CD4-positive, alpha-beta T cell (primary cell): ENCODE measurements around the gene CDC45. TPM values are rescaled to one million over a fixed set of nuclear protein-coding genes. Genes with fewer than 3 reads are reported as not detected.

Source experiments
- ATAC-seq: fragments of 200-7000 bp; cut with Tn5 transposase; one replicate; pipeline ENCODE4 v1.10.0; 2022; ENCODE audit warnings: mild to moderate bottlenecking; ENCODE audit not compliant: poor library complexity
- CTCF ChIA-PET: fragments of 350-600 bp; sonication (Branson Sonifier 250); formaldehyde crosslinking; loops from one replicate; lab custom pipeline; 2021; ENCODE audit warnings: antibody characterized with exemption, inconsistent platforms; lab: Charles Lee
- POLR2A ChIA-PET: fragments of 350-600 bp; sonication (Branson Sonifier 250); formaldehyde crosslinking; loops from one replicate; lab custom pipeline; 2021; ENCODE audit warnings: antibody characterized with exemption, inconsistent platforms; lab: Charles Lee
- DNase-seq, 14 experiments: peaks; one replicate each; pipeline ENCODE4 v3.0.0-alpha.2; 2013 to 2020; ENCODE audit warnings: mixed read lengths in 2 of 14
- H3K27ac ChIP-seq, 2 donors: one replicate each; pipeline versions ENCODE4 v1.5.1 to v1.7.0; 2013; ENCODE audit warnings: low read length in 2 of 2, low read depth in 1 of 2, mild to moderate bottlenecking in 1 of 2
- H3K27me3 ChIP-seq, 2 experiments: 1 replicate in 1 of 2; 2 replicates in 1 of 2; pipeline versions ENCODE4 v1.6.1 to v1.7.0; 2013; ENCODE audit warnings: low read length in 2 of 2, control low read depth in 1 of 2, mild to moderate bottlenecking in 1 of 2, moderate library complexity in 1 of 2; ENCODE audit not compliant: insufficient read depth in 2 of 2, control insufficient read depth in 1 of 2
- H3K36me3 ChIP-seq: one replicate; pipeline ENCODE4 v1.6.1; 2013; ENCODE audit warnings: low read length, control low read depth; ENCODE audit not compliant: insufficient read depth
- H3K4me1 ChIP-seq: one replicate; pipeline ENCODE4 v1.6.1; 2013; ENCODE audit warnings: low read length, control low read depth; ENCODE audit not compliant: insufficient read depth
- H3K4me3 ChIP-seq: one replicate; pipeline ENCODE4 v1.5.1; 2013; ENCODE audit warnings: mild to moderate bottlenecking, low read length, moderate library complexity
- H3K9me3 ChIP-seq, 2 experiments: 1 replicate in 1 of 2; 2 replicates in 1 of 2; pipeline versions ENCODE4 v1.6.1 to v1.7.0; 2013; ENCODE audit warnings: low read length in 2 of 2, mild to moderate bottlenecking in 2 of 2, control low read depth in 1 of 2, moderate library complexity in 1 of 2; ENCODE audit not compliant: control insufficient read depth in 1 of 2, insufficient read depth in 1 of 2
- H3K27ac Mint-ChIP-seq: one replicate; pipeline ENCODE4 v1.8.0; 2020; ENCODE audit warnings: mixed read lengths
- H3K27me3 Mint-ChIP-seq: one replicate; pipeline ENCODE4 v1.8.0; 2021; ENCODE audit warnings: mixed read lengths
- H3K36me3 Mint-ChIP-seq: one replicate; pipeline ENCODE4 v1.8.0; 2021; ENCODE audit warnings: low read depth, mixed read lengths
- H3K4me1 Mint-ChIP-seq: one replicate; pipeline ENCODE4 v1.8.0; 2021; ENCODE audit warnings: low read depth, mixed read lengths
- H3K4me3 Mint-ChIP-seq: one replicate; pipeline ENCODE4 v1.8.0; 2020; ENCODE audit warnings: mild to moderate bottlenecking, mixed read lengths
- H3K9me3 Mint-ChIP-seq: one replicate; pipeline ENCODE4 v1.8.0; 2020; ENCODE audit warnings: mixed read lengths
- CTCF ChIP-seq: fragments of 200-600 bp; IDR thresholded peaks from one replicate; pipeline ENCODE4 v1.8.0; 2022; ENCODE audit warnings: antibody characterized with exemption, mild to moderate bottlenecking
- intact Hi-C, 2 experiments: fragments of 100-400 bp; cut with DNase I in 1 of 2; cut with micrococcal nuclease in 1 of 2; formaldehyde crosslinking; loops; one replicate each; pipeline versions ENCODE4 v1.15.1 to v1.9.0; 2023 to 2025; cut with DNase I, micrococcal nuclease
- total RNA-seq, 174 experiments: library from RNA in 2 of 174; stranded (reverse) in 2 of 174; gene quantifications; one replicate each; pipeline ENCODE4 v1.2.3 and lab custom pipeline; 2021 to 2026

The CDC45 gene
- total RNA-seq, 2 experiments from 2014 or later = 0.75 to 0.82 TPM

DNA sequence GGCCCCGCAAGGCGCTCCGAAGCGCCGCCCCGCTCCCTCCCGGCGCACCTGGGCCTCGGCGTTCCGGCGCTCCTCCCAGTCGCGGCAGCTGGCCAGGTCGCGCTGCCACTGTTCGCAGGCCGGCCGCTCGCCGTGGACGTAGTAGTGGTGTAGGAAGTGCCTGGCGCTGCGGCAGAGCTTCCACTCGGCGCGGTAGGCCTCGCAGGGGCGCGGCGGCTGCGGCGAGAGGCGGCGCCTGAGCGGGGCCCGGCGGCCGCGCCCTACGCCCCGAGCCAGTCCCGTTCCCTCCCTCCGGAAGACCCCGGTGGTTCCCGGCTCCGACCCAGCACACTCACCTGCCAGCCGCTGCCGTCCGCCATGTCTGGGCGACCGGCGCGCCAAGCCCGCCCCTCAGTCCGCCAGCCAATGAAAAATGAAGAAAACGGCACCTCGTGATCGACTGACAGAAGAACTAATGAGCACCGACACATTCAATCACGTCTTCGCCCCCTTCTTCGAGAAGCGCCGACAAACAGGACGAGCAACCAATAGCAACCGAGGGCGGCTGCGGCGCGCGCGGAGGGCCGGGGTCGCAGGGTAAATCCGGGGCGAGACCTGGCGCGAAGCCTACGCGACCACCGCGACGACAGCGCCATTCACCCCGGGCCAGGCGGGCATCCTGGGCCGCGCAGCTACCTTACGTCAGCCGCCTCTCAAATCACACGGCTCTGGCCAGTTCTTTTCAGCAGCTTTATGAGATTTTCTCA lies 32.2 kb upstream of the CDC45 start, which contains the start of gene C22orf39:
Gene C22orf39 (minus strand): TSS at position 382 of the 746 bp plus-strand sequence. CDS start 23 bp downstream, at position 359.
- Mint-ChIP-seq H3K27ac (peak within 1 kb of the TSS; percentile 91), H3K4me1 (peaks cover 52% of the 10 kb centered on the region), H3K4me3 (peak within 1 kb of the TSS; percentile 93), H3K36me3 (peaks cover 65% of the 10 kb centered on the region), H3K9me3 (no peaks in the 10 kb centered on the region), H3K27me3 (no peaks in the 10 kb centered on the region)
- CTCF ChIA-PET = interaction anchor here (0.8 to 1.6 kb wide), 4 partner anchors 14 to 268 kb away, joined by 3 to 5 read pairs (median 4); no protein-coding TSS in a partner anchor
- H3K9me3 ChIP-seq = no peaks in the 10 kb centered on the region
- DNase-seq (peak; percentile 75 to 96 (median 85)), ATAC-seq (peak; percentile 92)
- peak within 1 kb of the TSS; percentile 82 to 85 for H3K27ac ChIP-seq
- no peaks in the 10 kb centered on the region for H3K27me3 ChIP-seq
- intact Hi-C loops = loop anchor here (1.0 to 10.0 kb wide), 7 partner anchors 14 to 343 kb away; partner anchors contain the start of genes CDC45 (in 2 of the 2), UFD1 (in 2 of the 2), ESS2 (in 1 of the 2) and MRPL40 (in 1 of the 2)
- H3K36me3 ChIP-seq = peaks cover 38% of the 10 kb centered on the region
- no peak for TF ChIP-seq CTCF
- POLR2A ChIA-PET = interaction anchor here (0.6 to 8.2 kb wide), 13 partner anchors 10 to 494 kb away, joined by 3 to 94 read pairs (median 4); partner anchors contain the start of genes CDC45, COMT, ESS2 and HIRA
- H3K4me1 ChIP-seq = peaks cover 38% of the 10 kb centered on the region
- peak within 1 kb of the TSS; percentile 88 for H3K4me3 ChIP-seq

GRCh38 chr22:19448076-19448607 lies 31.6 kb upstream of the CDC45 start:
- peak overlapping the region; percentile 91 for H3K27ac Mint-ChIP-seq
- intact Hi-C loops = loop anchor here (1.0 to 10.0 kb wide), 4 partner anchors 26 to 343 kb away; partner anchors contain the start of gene ESS2 (in 1 of the 2)
- Histone ChIP-seq H3K36me3 (peaks cover 43% of the 10 kb centered on the region), H3K27me3 (no peaks in the 10 kb centered on the region), H3K27ac (peak overlapping the region; percentile 82 to 85), H3K4me3 (peak overlapping the region; percentile 88), H3K9me3 (no peaks in the 10 kb centered on the region), H3K4me1 (peaks cover 38% of the 10 kb centered on the region)
- H3K36me3 Mint-ChIP-seq = peaks cover 66% of the 10 kb centered on the region
- peak overlapping the region; percentile 93 for H3K4me3 Mint-ChIP-seq
- H3K4me1 Mint-ChIP-seq = peaks cover 47% of the 10 kb centered on the region
- peak; percentile 11 for ATAC-seq
- no peaks in the 10 kb centered on the region for H3K27me3 Mint-ChIP-seq
- ChIA-PET POLR2A (interaction anchor here (0.6 to 8.2 kb wide), 9 partner anchors 15 to 494 kb away, joined by 3 to 94 read pairs (median 6); partner anchors contain the start of genes CDC45, COMT, ESS2 and HIRA), CTCF (interaction anchor here (0.8 to 1.6 kb wide), 4 partner anchors 15 to 269 kb away, joined by 3 to 5 read pairs (median 4); no protein-coding TSS in a partner anchor)
- TF ChIP-seq CTCF = no peak
- peak in 4 of 14 experiments; percentile 3 to 75 (median 33) for DNase-seq
- H3K9me3 Mint-ChIP-seq = no peaks in the 10 kb centered on the region

DNA sequence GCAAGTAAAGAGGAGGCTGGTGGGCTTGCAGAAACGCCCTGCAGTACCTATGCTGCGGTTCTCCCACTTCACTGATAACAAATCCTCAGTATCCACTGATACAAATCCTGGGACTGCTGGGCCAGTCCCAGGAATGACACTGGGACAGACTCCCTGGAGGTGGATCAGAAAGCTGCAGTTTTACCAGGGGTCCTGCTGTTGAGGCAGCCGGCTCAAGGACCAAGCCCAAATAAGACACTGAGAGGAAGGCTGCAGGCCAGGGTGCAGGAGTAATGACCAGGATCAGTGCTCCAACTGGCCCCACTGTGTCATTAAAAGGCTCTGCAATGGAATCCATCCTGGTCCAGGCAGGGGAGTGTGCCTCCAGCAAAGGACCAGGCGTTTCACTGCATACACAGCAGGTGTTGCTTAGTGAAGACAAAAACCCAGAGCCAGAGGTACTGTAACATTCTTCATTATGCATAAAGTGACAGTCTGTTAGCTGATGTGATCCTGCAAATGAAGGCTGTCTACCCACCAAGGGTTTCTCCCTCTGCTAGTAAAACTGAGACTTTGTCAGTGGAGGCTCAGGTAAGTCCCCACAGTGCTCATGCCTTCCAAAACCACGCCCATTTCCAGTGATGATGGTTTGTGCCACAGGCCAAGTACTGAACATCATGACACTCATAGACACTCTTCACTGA lies 30.8 kb upstream of the CDC45 start:
- H3K27ac Mint-ChIP-seq = peak overlapping the region; percentile 91
- Histone ChIP-seq H3K4me3 (no peak overlapping the region), H3K36me3 (peaks cover 43% of the 10 kb centered on the region), H3K9me3 (no peaks in the 10 kb centered on the region), H3K27me3 (no peaks in the 10 kb centered on the region), H3K4me1 (peaks cover 35% of the 10 kb centered on the region), H3K27ac (peak overlapping the region; percentile 82 to 85)
- ATAC-seq (no peak), DNase-seq (peak in 1 of 14 experiments; percentile 18)
- peak overlapping the region; percentile 62 for H3K4me3 Mint-ChIP-seq
- ChIA-PET POLR2A (interaction anchor here (1.2 to 8.2 kb wide), 4 partner anchors 16 to 305 kb away, joined by 3 to 94 read pairs (median 15); partner anchors contain the start of genes CDC45, ESS2, HIRA and MRPL40), CTCF (no interaction called here)
- H3K36me3 Mint-ChIP-seq = peaks cover 68% of the 10 kb centered on the region
- H3K9me3 Mint-ChIP-seq = no peaks in the 10 kb centered on the region
- H3K27me3 Mint-ChIP-seq = no peaks in the 10 kb centered on the region
- no peak for TF ChIP-seq CTCF
- H3K4me1 Mint-ChIP-seq = peaks cover 41% of the 10 kb centered on the region
- intact Hi-C loops = loop anchor here (1.0 to 10.0 kb wide), 4 partner anchors 25 to 344 kb away; partner anchors contain the start of gene ESS2 (in 1 of the 2)
